Endothelial cell of umbilical vein (primary cell): ENCODE results near the gene PLCG2. TPM values are rescaled to one million over a fixed set of nuclear protein-coding genes. Genes with fewer than 3 reads are reported as not detected.

Experiments used
- BruUV-seq: library from RNA; stranded (reverse); fragments of 400-500 nt; replicated peaks from 2 replicates; lab custom pipeline; 2021; lab: Mats Ljungman, UMichigan
- CTCF ChIA-PET: fragments of 300-600, 350-600 bp; sonication (Branson Sonifier 250); formaldehyde crosslinking; loops from one replicate; lab custom pipeline; 2021; ENCODE audit warnings: antibody characterized with exemption, inconsistent platforms; lab: Charles Lee
- POLR2A ChIA-PET: fragments of 300-600, 350-600 bp; sonication (Branson Sonifier 250); formaldehyde crosslinking; loops from one replicate; lab custom pipeline; 2021; ENCODE audit warnings: antibody characterized with exemption, inconsistent platforms; lab: Charles Lee
- DNase-seq: peaks from one replicate; pipeline ENCODE4 v3.0.0-alpha.2; 2011; ENCODE audit warnings: low read depth, low spot score
- FAIRE-seq: peaks from 2 replicates; lab custom pipeline; 2011; peaks lifted over from hg19 to GRCh38; lab: Jason Lieb, UNC
- H2AFZ ChIP-seq: 2 replicates; pipeline ENCODE4 v1.6.0; 2012; ENCODE audit warnings: low read depth, low read length, control low read depth, inconsistent platforms
- H3K27ac ChIP-seq: 2 replicates; pipeline ENCODE4 v1.5.1; 2011; ENCODE audit warnings: low read depth, mild to moderate bottlenecking, control low read depth, low read length, moderate library complexity; ENCODE audit not compliant: insufficient read depth
- H3K27me3 ChIP-seq, 2 experiments: 2 replicates each; pipeline versions ENCODE4 v1.6.0 to v1.6.1; 2011; ENCODE audit warnings: low read length in 2 of 2, mixed read lengths in 1 of 2; ENCODE audit not compliant: control insufficient read depth in 2 of 2, insufficient read depth in 2 of 2
- H3K36me3 ChIP-seq, 2 experiments: 2 replicates in 1 of 2; 3 replicates in 1 of 2; pipeline ENCODE4 v1.5.1; 2011; ENCODE audit warnings: low read length in 2 of 2, mild to moderate bottlenecking in 1 of 2, moderate library complexity in 1 of 2; ENCODE audit not compliant: control insufficient read depth in 2 of 2, insufficient read depth in 2 of 2; ENCODE audit errors: extremely low read depth in 1 of 2
- H3K4me1 ChIP-seq: 3 replicates; pipeline ENCODE4 v1.5.1; 2011; ENCODE audit warnings: mild to moderate bottlenecking, low read length; ENCODE audit not compliant: control insufficient read depth, insufficient read depth; ENCODE audit errors: extremely low read depth
- H3K4me2 ChIP-seq: 2 replicates; pipeline ENCODE4 v1.6.1; 2011; ENCODE audit warnings: low read length, control low read depth, mixed read lengths; ENCODE audit not compliant: insufficient read depth
- H3K4me3 ChIP-seq, 3 experiments: fragments of 200-600 bp in 1 of 3; sonication (generic), shearing (Covaris generic) in 1 of 3; replicated peaks in 1 of 3; 2 replicates each; pipeline ENCODE4 v1.5.1; 2011 to 2016; ENCODE audit warnings: control low read depth in 3 of 3, low read length in 3 of 3, mild to moderate bottlenecking in 2 of 3, inconsistent platforms in 1 of 3, low read depth in 1 of 3, moderate library complexity in 1 of 3; ENCODE audit not compliant: insufficient read depth in 1 of 3
- H3K79me2 ChIP-seq: 2 replicates; pipeline ENCODE4 v1.6.0; 2012; ENCODE audit warnings: low read length, inconsistent platforms; ENCODE audit not compliant: control insufficient read depth, insufficient read depth
- H3K9ac ChIP-seq: replicated peaks from 2 replicates; pipeline ENCODE3; 2011; ENCODE audit warnings: low read length, control low read depth; ENCODE audit not compliant: insufficient read depth; ENCODE audit errors: extremely low read depth
- H3K9me1 ChIP-seq: replicated peaks from 3 replicates; pipeline ENCODE4 v1.6.0; 2011; ENCODE audit warnings: mild to moderate bottlenecking, low read length; ENCODE audit not compliant: control insufficient read depth, insufficient read depth; ENCODE audit errors: extremely low read depth
- H3K9me3 ChIP-seq: replicated peaks from 2 replicates; pipeline ENCODE4 v1.5.1; 2012; ENCODE audit warnings: low read length, inconsistent platforms; ENCODE audit not compliant: control insufficient read depth, insufficient read depth
- H4K20me1 ChIP-seq: replicated peaks from 2 replicates; pipeline ENCODE3; 2011; ENCODE audit warnings: mild to moderate bottlenecking, low read length; ENCODE audit not compliant: control insufficient read depth, insufficient read depth; ENCODE audit errors: extremely low read depth
- EZH2 ChIP-seq: IDR thresholded peaks from 2 replicates; pipeline ENCODE4 v1.6.1; 2012; ENCODE audit warnings: borderline replicate concordance, low read depth, mild to moderate bottlenecking, moderate library complexity, low read length, inconsistent platforms; ENCODE audit not compliant: severe bottlenecking
- FOS ChIP-seq: IDR thresholded peaks from 2 replicates; pipeline ENCODE4 v1.6.1; 2011; ENCODE audit warnings: mild to moderate bottlenecking, low read length, moderate library complexity, borderline replicate concordance; ENCODE audit not compliant: insufficient read depth
- GATA2 ChIP-seq: IDR thresholded peaks from 2 replicates; pipeline ENCODE4 v1.7.0; 2011; ENCODE audit warnings: low read depth, mild to moderate bottlenecking, moderate library complexity, mixed read lengths, low read length; ENCODE audit not compliant: insufficient read length, insufficient read depth
- JUN ChIP-seq: IDR thresholded peaks from 2 replicates; pipeline ENCODE4 v1.6.1; 2011; ENCODE audit warnings: borderline replicate concordance, low read depth; ENCODE audit not compliant: insufficient read length, insufficient read depth
- MYC ChIP-seq: IDR thresholded peaks from one replicate; pipeline ENCODE4 v1.6.1; 2011; ENCODE audit warnings: mild to moderate bottlenecking, low read depth, low read length
- POLR2A ChIP-seq: IDR thresholded peaks from 2 replicates; pipeline ENCODE4 v1.6.1; 2012; ENCODE audit warnings: low read depth, mild to moderate bottlenecking, control low read depth, low read length
- POLR2AphosphoS5 ChIP-seq: IDR thresholded peaks from 2 replicates; pipeline ENCODE4 v1.6.1; 2012; ENCODE audit warnings: low read depth, mild to moderate bottlenecking, control low read depth, low read length, moderate library complexity; ENCODE audit not compliant: insufficient read depth
- dilution Hi-C: fragments of 300-500 bp; cut with MboI; formaldehyde crosslinking; loops from one replicate; pipeline ENCODE4 v1.15.0; 2019; ENCODE audit warnings: low sequenced_read_pairs; ENCODE audit not compliant: extremely low pct_ligation_motif_present
- intact Hi-C: fragments of 100-400 bp; cut with micrococcal nuclease; formaldehyde crosslinking; loops from one replicate; pipeline ENCODE4 v1.10.0; 2022
- polyA plus RNA-seq, 4 experiments: library from polyadenylated mRNA; depleted of rRNA in 3 of 4; stranded (reverse) in 3 of 4; unstranded in 1 of 4; fragments of >200 nt; gene quantifications; 2 replicates each; pipeline versions ENCODE4 v1.2.1 to v1.2.3, GENCODE V29; 2011 to 2012; ENCODE audit warnings: missing spikeins in 1 of 4
- total RNA-seq: library from RNA; stranded (reverse); gene quantifications from 2 replicates; pipeline ENCODE4 v1.2.3, GENCODE V29; 2021
- TF ChIP-seq, protein P1 (sequence below), 2 donors: IDR thresholded peaks; 1 replicate in 1 of 2; 2 replicates in 1 of 2; pipeline ENCODE4 v1.5.1; 2011; ENCODE audit warnings: low read length in 2 of 2, mild to moderate bottlenecking in 2 of 2, moderate library complexity in 2 of 2, control low read depth in 1 of 2, inconsistent platforms in 1 of 2, low read depth in 1 of 2; ENCODE audit not compliant: insufficient read depth in 1 of 2; ENCODE audit errors: extremely low read depth in 1 of 2
- TF ChIP-seq, protein P2 (sequence below): IDR thresholded peaks from 2 replicates; pipeline ENCODE4 v1.6.1; 2011; ENCODE audit not compliant: insufficient read depth, insufficient read length

PLCG2 gene
- total and polyA plus RNA-seq, 2 donors (not counting 3 experiments of a cell fraction or from before 2014, with no cell fraction given) = 10.8 to 13.6 TPM

DNA sequence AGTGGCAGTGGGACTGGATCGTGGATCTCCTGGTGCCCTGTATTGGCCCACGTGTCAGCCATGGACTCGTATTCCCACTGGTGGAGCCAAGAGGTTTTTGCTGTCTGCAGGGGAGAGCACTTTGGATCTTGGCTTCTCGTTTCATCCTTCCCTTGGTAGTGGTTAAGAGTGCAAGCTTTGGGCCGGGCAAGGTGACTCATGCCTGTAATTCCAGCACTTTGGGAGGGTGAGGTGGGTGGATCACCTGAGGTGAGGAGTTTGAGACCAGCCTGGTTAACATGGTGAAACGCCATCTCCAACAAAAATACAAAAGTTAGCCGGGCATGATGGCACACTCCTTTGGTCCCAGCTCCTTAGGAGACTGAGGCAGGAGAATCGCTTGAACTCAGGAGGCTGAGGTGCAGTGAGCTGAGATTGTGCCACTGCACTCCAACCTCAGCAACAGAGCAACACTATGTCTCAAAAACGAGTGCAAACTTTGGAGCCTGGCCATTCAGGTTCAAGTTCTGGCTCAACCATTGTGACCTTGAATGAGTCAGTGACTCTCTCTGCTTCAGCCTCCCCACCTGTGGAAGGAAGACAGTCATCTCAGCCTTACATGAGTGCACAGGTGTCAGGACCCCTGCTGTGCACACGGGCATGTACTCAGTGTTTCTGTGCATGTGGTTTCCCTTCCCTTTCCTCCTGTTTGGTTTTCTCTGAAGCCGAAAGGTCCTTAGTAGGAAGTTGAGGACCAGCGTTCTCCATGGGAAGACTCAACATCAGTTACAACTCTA, 57.4 kb downstream of the PLCG2 start:
- Histone ChIP-seq H3K9me1 (no peaks in the 10 kb centered on the region), H3K79me2 (no peaks in the 10 kb centered on the region), H3K4me1 (peaks cover 7% of the 10 kb centered on the region), H2AFZ (no peak overlapping the region), H3K9me3 (no peaks in the 10 kb centered on the region), H3K27ac (no peak overlapping the region), H3K9ac (no peak overlapping the region), H3K27me3 (no peaks in the 10 kb centered on the region), H4K20me1 (no peaks in the 10 kb centered on the region), H3K4me2 (no peak overlapping the region), H3K4me3 (no peak overlapping the region), H3K36me3 (no peaks in the 10 kb centered on the region)
- FAIRE-seq (no peak), DNase-seq (no peak)
- TF ChIP-seq POLR2AphosphoS5 (no peak), JUN (no peak), GATA2 (no peak), POLR2A (no peak), EZH2 (no peak), FOS (no peak), MYC (no peak)
- TF ChIP-seq, protein P1, sequence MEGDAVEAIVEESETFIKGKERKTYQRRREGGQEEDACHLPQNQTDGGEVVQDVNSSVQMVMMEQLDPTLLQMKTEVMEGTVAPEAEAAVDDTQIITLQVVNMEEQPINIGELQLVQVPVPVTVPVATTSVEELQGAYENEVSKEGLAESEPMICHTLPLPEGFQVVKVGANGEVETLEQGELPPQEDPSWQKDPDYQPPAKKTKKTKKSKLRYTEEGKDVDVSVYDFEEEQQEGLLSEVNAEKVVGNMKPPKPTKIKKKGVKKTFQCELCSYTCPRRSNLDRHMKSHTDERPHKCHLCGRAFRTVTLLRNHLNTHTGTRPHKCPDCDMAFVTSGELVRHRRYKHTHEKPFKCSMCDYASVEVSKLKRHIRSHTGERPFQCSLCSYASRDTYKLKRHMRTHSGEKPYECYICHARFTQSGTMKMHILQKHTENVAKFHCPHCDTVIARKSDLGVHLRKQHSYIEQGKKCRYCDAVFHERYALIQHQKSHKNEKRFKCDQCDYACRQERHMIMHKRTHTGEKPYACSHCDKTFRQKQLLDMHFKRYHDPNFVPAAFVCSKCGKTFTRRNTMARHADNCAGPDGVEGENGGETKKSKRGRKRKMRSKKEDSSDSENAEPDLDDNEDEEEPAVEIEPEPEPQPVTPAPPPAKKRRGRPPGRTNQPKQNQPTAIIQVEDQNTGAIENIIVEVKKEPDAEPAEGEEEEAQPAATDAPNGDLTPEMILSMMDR (IDR thresholded peaks at IDR 0.05; ENCODE audit: extremely low read depth in 1 of 2, insufficient read depth in 1 of 2, low read depth in 1 of 2, low read length in 2 of 2) = no peak
- TF ChIP-seq, protein P2, sequence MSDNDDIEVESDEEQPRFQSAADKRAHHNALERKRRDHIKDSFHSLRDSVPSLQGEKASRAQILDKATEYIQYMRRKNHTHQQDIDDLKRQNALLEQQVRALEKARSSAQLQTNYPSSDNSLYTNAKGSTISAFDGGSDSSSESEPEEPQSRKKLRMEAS = no peak
- dilution Hi-C loops (no loop called here), intact Hi-C loops (no loop called here)
- POLR2A ChIA-PET = no interaction called here
- no TSS peak for BruUV-seq
- CTCF ChIA-PET = no interaction called here
